Stimulated activated CD4-positive, alpha-beta T cell treated with anti-CD3 and anti-CD28 coated beads, Interleukin-2, amount 100 ng/mL, for 48 hours (primary cell): ENCODE measurements around the gene NOP16.

Source experiments
- DNase-seq, 2 donors: peaks; one replicate each; pipeline ENCODE4 v3.0.0-alpha.2; 2020

NOP16 gene

GRCh38 chr5:176388444-176389134 lies at the start of gene NOP16, which contains the start of gene HIGD2A:
NOP16 (minus strand) TSS chr5:176388598; CDS start chr5:176388539, 59 bp downstream.
HIGD2A (plus strand) TSS chr5:176388751; CDS start chr5:176388820, 69 bp downstream.
- peak; percentile 97 to 98 for DNase-seq

GRCh38 chr5:176436656-176437055 lies 48.3 kb upstream of the NOP16 start:
- DNase-seq, result no peak

- no peak for DNase-seq
Observed at GRCh38 chr5:176432707-176433106, 44.3 kb upstream of the NOP16 start.

- DNase-seq, result no peak
Observed at GRCh38 chr5:176429972-176430371, 41.6 kb upstream of the NOP16 start.

GRCh38 chr5:176427971-176428370 lies 39.6 kb upstream of the NOP16 start:
- no peak for DNase-seq

GRCh38 chr5:176426876-176427275 lies 38.5 kb upstream of the NOP16 start:
- no peak for DNase-seq

GRCh38 chr5:176425791-176426190 lies 37.4 kb upstream of the NOP16 start:
- DNase-seq, result no peak

- DNase-seq, result no peak
Observed at GRCh38 chr5:176425138-176425537, 36.7 kb upstream of the NOP16 start.

- DNase-seq, result no peak
Observed at GRCh38 chr5:176424181-176424580, 35.8 kb upstream of the NOP16 start.

GRCh38 chr5:176420972-176421544 lies 32.7 kb upstream of the NOP16 start:
- DNase-seq, result no peak

GRCh38 chr5:176420086-176420485 lies 31.7 kb upstream of the NOP16 start:
- DNase-seq, result no peak

GRCh38 chr5:176418251-176418650 lies 29.9 kb upstream of the NOP16 start:
- DNase-seq, result no peak

GRCh38 chr5:176416965-176417364 lies 28.6 kb upstream of the NOP16 start:
- no peak for DNase-seq

- peak; percentile 91 to 94 for DNase-seq
Observed at GRCh38 chr5:176415952-176416924, 27.8 kb upstream of the NOP16 start, which contains the start of gene CLTB. CLTB (minus strand) TSS chr5:176416539; CDS start chr5:176416363, 176 bp downstream.

GRCh38 chr5:176415240-176415951 lies 27.0 kb upstream of the NOP16 start:
- no peak for DNase-seq

- DNase-seq, result no peak
Observed at GRCh38 chr5:176414704-176415103, 26.3 kb upstream of the NOP16 start.

- DNase-seq, result no peak
Observed at GRCh38 chr5:176413709-176414191, 25.4 kb upstream of the NOP16 start.

GRCh38 chr5:176413255-176413565 lies 24.8 kb upstream of the NOP16 start:
- no peak for DNase-seq

GRCh38 chr5:176412517-176413254 lies 24.3 kb upstream of the NOP16 start:
- DNase-seq, result no peak

- DNase-seq, result no peak
Observed at GRCh38 chr5:176410486-176411180, 22.2 kb upstream of the NOP16 start.

GRCh38 chr5:176409765-176410164 lies 21.4 kb upstream of the NOP16 start:
- DNase-seq, result no peak
